GM18873 (cell line): Measurements from ENCODE around the gene YJEFN3.

Experiments used
- ATAC-seq: cut with Tn5 transposase; IDR thresholded peaks from one replicate; pipeline ENCODE4 v1.9.1; 2021; ENCODE audit warnings: mild to moderate bottlenecking, moderate library complexity, moderate number of reproducible peaks; ENCODE audit not compliant: unreplicated experiment, low FRiP score

Gene YJEFN3

DNA sequence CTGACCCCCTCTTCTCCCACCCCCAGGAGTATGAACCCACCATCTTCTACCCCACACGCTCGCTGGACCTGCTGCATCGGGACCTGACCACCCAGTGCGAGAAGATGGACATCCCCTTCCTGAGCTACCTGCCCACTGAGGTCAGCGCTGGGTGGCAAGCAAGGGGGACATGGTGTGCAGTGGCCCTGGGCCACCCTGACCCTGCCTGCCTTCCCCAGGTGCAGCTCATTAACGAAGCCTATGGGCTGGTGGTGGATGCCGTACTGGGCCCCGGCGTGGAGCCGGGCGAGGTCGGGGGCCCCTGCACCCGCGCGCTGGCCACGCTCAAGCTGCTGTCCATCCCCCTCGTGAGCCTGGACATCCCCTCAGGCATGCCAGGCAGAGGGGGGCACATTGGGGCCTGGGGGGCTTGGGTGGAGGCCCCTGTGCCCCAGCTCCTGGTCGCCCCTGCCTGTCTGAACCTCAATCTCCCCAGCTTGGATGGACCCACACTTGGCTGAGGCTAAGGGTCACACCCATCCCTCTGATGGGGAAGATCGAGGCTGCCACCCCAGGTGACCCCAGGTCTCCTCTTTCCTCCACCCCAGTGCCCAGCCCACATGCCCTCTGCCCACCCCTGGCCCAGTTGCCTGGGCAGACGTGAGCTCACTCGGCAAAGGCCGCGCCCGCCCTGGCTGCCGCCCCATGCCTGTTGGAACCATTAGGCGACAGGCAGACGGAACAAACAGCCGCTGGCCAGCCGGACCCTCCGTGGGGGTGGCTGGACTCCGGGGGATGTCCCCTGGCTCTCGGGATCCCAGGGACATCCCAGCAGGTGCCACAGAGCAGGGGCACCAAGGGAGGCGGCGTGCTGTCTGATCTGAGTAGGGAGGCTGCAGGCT is 6.8 kb downstream of the YJEFN3 start:
- no peak for ATAC-seq

GRCh38 chr19:19537075-19538048 is 8.7 kb downstream of the YJEFN3 start:
- ATAC-seq: no peak

DNA sequence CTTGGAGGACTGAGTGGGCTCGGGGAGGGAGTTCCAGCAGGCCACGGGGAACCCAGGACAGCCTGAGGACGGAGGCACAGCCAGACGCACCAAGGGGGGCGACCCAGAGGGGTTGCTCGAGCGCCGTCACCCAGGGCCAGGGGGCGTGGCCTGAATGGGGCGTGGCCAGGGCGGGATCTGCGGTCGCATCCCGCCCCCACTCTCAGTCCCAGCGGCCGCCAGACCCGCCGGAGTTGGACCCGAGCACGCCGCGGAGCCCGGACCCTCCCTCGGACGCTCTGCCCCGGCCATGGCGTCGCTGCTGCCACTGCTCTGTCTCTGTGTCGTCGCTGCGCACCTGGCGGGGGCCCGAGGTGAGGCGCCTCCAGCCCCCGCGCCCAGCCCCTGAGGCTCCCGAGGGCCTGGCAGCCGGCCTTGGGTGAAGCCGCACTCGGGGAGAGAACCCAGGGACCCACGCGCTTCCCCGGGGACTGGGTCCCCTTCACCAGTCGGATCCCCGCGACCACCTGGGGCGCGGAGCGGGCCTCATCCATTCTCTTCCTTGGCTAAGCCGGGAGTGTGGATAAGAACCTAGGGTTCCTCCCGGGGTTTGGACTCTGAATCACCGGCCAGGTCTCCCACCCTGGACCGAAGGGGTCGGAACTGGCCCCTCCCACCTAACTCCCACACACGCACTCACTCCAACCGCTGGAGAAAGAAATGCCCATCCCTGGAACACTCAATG is 9.5 kb downstream of the YJEFN3 start, which contains the start of gene CILP2:
Gene CILP2 (plus strand): TSS at position 205 of the 724 bp plus-strand sequence. CDS start 85 bp downstream, at position 290.
- ATAC-seq: no peak

DNA sequence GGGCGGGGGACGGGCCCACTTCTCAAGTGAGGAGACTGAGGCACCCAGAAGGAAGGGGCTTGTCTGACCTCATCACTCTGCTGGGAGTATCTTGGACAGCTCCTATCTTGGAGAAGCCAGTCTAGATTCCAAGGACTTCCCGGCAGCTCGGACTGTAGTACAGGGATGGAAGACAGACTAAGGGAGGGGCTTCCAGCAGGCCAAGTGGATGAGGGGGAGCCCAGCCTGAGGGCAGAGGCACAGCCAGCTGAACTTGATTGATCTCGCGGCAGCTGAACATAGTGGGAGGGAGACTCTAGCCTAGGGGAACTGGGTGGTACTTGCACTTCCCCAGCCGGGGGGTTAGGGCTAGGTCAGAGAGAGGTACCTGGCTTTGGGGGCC is 10.1 kb downstream of the YJEFN3 start:
- no peak for ATAC-seq

- no peak for ATAC-seq
Observed at GRCh38 chr19:19539698-19540063, 11.0 kb downstream of the YJEFN3 start.

- ATAC-seq: no peak
Observed at GRCh38 chr19:19540064-19540714, 11.5 kb downstream of the YJEFN3 start.

GRCh38 chr19:19540715-19541515 is 12.2 kb downstream of the YJEFN3 start:
- no peak for ATAC-seq

DNA sequence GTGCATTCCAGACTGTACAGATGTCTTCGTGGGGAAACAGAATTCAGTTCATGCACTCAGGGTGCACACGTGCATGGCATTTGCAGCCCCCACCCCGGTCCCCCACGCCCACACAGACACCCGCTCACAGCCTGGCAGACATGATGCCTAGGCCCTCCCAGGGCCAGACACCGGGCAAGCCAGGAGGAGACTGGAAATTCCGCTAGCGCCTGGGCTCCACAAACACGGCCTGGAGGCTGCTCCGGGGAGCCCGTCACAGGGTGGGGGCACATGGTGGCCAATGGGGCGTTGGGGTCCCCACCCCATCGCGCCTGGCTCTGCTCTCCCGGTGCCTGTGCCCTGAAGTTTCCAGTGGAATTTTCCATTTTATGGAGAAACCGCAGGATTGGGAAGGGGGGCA is 12.9 kb downstream of the YJEFN3 start:
- no peak for ATAC-seq

- no peak for ATAC-seq
Observed at GRCh38 chr19:19542507-19542906, 13.8 kb downstream of the YJEFN3 start.

DNA sequence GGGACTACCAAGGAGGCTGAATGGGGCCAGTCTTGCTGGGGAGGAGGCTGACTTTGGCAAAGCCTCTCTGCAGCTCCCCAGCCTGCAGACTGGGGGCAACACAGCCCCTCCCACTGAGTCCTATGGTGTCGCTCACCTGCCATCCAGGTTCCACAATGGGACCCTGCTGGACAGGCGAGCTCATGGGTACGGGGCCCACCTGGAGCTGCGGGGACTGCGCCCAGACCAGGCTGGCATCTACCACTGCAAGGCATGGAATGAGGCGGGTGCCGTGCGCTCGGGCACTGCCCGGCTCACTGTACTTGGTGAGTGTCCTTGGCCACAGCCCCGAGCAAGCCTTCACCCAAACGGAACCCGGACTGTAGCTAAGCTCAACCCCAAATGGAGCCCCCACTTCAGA is 14.4 kb downstream of the YJEFN3 start:
- no peak for ATAC-seq

- ATAC-seq: no peak
Observed at GRCh38 chr19:19543640-19544039, 14.9 kb downstream of the YJEFN3 start.

DNA sequence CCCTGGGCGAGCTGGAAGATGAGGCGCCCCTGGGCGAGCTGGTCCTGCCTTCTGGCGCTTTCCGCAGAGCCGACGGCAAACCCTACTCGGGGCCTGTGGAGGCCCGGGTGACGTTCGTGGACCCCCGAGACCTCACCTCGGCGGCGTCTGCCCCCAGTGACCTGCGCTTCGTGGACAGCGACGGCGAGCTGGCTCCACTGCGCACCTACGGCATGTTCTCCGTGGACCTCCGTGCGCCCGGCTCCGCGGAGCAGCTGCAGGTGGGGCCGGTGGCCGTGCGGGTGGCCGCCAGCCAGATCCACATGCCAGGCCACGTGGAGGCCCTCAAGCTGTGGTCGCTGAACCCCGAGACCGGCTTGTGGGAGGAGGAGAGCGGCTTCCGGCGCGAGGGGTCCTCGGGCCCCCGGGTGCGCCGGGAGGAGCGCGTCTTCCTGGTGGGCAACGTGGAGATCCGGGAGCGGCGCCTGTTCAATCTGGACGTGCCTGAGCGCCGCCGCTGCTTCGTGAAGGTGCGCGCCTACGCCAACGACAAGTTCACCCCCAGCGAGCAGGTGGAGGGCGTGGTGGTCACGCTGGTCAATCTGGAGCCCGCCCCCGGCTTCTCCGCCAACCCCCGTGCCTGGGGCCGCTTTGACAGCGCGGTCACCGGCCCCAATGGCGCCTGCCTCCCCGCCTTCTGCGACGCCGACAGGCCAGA is 15.7 kb downstream of the YJEFN3 start:
- ATAC-seq: no peak

- no peak for ATAC-seq
Observed at GRCh38 chr19:19544954-19545591, 16.4 kb downstream of the YJEFN3 start.

GRCh38 chr19:19545707-19546106 is 17.0 kb downstream of the YJEFN3 start:
- ATAC-seq: no peak

DNA sequence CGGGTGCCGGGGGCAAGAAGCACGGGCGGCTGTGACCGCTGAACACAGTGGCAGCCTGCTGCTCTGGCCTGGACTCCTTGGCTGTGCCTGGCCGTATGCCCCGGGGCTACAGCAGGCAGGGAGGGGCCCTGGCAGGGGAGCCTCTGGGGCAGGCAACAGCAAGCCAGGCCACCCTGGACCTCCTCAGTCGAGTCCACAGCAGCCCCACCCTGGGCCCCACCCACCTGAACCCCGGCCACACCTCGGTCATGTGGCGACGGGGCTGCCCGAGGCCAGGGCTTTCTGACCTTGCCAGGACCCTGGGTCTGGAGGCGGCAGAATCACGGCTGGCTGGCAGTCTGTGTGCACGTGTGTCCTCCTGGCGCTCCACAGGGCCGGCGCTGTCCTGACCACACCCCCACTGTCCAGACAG is 18.0 kb downstream of the YJEFN3 start:
- ATAC-seq: no peak

DNA sequence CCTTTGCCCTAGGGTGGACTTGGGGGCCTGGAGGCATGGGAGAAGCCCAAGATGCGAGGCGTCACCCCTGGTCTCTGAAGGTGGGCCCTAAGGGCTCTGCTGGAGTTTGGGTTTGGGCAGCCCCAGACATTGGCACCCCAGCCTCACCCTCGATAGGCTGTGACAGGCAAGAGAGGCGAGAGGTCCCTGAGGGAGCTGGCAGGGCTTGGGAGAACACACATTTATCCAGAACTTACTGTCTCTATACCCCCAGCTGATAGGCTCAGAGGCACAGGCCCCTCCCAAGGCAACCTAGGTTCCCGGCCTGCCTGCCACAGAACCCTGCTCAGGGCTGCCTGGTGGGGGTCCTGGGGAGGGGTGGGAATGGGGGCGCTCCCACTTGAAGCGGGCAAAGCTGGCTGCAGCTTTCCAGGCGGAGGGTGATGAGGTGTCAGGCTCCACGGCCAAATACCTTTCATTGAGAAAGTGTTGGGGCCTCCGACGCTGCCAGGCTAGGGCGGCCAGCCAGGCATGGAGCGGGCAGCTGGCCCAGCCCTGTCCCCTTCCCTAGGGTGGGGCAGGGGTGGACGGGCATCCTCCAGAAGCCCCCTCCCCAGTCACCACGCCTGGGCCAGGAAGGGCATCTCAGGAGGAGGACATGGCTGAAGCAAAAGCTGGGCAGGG is 19.1 kb downstream of the YJEFN3 start:
- ATAC-seq: no peak

- no peak for ATAC-seq
Observed at GRCh38 chr19:19548915-19549759, 20.4 kb downstream of the YJEFN3 start.
